UCSD-AML1 (cell line): ENCODE measurements around the gene CHST14.

Source experiments
- DNase-seq: peaks from one replicate; lab custom pipeline; 2025; ENCODE audit not compliant: unreplicated experiment; lab: John Stamatoyannopoulos, UW

Gene CHST14

DNA sequence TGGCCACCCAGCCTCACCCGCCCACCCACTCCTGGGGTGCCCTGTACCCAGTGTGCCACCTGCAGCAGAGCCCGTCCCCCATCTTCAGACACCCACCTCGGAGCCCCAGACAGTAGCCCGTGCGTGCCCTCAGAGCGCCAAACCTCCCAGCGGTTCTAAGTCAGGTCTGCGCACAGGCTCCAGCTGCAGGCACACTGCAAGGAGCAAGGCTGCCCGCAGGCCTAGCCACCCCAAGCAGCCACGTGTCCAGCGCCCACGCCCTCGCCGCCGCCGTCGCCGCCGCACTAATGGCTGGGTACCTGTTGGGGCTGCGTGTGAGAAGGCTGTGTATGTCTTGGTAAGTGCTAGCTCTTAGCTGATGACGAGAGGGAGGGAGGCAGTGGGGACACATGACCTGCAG lies 8.8 kb upstream of the CHST14 start:
- no peak for DNase-seq

DNA sequence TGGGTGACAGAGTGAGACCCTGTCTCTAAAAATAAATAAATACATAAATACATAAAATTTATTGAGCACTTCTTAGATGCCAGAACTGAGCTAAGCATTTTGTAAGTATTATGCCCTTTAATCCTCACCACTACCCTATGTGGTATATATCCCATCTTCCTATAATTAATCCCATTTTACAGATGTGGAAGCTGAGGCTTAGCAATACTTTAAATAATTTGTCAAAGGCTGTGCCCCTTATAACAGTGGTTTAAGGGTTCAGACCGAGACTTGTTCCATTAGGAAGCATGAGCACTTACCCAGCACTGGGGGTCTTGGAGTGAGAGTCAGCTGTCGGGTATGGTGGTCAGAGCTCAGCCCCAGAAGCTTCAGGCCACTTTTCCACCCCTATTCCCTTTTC lies 7.5 kb upstream of the CHST14 start:
- no peak for DNase-seq

DNA sequence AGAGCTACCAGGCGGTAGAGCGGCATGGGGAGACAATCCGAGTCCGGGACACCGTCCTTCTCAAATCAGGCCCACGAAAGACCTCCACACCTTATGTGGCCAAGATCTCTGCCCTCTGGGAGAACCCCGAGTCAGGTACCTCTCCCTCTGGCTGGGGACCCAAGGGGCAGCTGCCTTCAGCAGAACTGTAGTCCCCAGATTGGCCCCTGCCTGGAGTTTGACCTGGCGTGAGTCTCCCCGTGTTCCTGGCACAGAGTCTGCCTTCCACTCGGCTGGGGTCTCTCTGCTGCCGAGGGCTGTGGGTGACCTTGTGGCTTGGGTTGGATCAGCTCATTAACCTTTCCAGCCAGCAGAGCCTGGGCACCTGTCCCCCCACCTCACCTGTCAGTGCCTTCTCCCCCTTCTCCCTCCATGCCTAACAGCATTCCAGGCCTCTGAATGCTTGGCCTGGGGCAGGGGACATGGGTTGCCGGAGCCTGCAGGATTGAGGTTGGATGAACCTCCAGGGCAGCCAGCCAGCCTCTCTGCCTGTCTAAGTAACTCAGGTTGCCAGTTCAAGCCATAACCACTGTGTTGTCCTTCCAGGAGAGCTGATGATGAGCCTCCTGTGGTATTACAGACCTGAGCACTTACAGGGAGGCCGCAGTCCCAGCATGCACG lies 6.8 kb upstream of the CHST14 start:
- DNase-seq = no peak

DNA sequence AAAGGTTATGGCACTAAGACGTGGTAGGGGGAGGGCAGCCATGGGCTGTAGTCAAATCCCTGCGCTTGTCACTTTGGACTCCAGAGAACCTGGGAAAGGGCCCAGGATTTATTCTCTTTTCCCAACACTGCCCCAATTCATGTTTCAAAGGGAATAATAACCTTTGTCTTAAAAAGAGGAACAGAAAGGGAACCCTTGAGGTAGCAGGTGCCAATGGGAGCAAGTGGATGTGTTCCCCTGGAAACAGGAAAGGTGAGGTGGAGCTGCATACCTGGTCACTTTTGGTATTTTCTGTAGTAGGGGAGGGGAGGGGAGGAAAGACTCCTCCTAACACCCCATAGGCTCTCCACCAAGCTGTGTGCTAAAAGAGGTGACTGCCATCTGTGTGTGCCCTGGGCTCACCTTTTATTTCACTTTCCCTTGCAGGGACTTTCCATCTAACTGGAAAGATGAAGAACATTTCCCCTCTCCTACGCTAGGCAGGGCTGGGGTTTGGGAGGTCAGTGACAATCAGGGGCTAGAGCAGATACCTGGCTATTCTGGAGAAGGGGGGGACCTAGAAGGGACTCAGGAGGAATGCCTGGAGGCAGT lies 6.1 kb upstream of the CHST14 start:
- no peak for DNase-seq

DNA sequence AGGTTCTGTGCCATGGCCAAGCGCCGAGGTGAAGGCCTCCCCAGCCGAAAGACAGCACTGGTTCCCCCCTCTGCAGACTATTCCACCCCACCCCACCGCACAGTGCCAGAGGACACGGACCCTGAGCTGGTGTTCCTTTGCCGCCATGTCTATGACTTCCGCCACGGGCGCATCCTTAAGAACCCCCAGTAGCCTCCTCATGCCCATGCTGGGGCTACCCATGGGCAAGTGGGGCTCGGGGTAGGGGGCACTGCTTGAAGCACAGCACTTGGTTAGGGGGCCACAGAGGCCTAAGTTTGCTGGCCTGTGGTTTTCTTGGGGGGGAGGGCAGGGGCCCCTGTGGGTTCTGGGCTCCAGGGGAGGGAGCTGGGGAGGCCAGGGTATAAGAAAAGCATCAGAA lies 4.8 kb upstream of the CHST14 start:
- no peak for DNase-seq

DNA sequence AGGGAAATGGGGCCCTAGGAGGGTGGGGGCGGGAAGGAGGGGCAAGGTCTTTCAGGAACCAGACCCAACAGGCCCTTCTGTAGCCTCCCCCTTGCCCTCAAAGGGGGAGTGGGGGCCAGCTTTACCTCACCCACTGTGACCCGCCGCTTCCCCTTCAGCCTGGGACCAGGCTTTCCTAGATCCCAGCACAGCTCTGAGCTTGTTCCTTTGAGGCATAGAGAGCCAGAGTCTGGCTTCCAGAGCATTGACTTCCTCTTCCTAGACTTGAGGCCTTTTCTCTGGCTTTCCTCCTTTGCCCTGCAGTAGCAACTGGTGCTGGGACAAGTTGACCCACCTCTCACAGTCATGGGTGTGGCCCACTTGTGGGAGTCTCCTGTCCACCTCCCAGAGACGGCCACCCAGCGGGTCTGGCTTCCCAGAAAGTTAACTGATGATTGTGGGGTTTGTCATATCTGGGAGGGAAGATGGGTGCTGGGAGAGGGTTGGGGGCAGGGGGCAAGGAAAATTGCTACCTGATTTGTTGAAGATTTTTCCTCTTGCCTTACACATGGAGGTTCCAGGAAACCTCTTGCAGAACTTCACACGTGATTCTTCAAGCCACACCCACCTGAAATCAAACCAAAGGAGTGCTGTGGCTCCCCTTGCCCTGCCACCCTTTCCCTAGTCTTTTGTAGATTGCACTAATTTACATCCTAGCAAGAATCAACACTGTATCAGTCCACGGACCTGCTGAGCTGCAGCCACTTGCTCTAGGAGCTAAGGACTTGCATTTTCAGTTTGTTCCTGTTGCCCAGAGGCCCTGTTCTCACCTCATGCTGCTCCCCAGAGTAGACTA lies 4.1 kb upstream of the CHST14 start:
- no peak for DNase-seq

DNA sequence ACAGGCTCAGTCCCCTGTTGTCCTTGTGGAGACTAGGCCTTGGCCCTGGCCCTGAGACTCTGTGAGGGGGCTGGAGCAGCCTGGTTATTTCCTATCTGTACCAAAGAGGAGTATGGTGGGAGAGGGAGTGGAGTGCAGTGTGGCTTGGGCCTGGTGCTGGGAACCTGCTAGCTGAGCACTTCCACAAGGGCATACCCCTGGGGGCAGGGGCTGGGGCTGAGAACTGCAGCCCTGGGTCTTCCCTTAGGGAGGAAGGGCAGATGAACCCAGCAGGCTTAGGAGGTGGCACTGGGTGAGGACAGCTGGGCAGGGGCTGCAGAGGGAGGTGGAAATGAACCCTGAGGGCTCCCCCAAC lies 3.5 kb upstream of the CHST14 start:
- DNase-seq = no peak

- no peak for DNase-seq
Measured at GRCh38 chr15:40468898-40469331, 1.9 kb upstream of the CHST14 start.

- DNase-seq = no peak
Measured at GRCh38 chr15:40469776-40470390, 901 bp upstream of the CHST14 start.

DNA sequence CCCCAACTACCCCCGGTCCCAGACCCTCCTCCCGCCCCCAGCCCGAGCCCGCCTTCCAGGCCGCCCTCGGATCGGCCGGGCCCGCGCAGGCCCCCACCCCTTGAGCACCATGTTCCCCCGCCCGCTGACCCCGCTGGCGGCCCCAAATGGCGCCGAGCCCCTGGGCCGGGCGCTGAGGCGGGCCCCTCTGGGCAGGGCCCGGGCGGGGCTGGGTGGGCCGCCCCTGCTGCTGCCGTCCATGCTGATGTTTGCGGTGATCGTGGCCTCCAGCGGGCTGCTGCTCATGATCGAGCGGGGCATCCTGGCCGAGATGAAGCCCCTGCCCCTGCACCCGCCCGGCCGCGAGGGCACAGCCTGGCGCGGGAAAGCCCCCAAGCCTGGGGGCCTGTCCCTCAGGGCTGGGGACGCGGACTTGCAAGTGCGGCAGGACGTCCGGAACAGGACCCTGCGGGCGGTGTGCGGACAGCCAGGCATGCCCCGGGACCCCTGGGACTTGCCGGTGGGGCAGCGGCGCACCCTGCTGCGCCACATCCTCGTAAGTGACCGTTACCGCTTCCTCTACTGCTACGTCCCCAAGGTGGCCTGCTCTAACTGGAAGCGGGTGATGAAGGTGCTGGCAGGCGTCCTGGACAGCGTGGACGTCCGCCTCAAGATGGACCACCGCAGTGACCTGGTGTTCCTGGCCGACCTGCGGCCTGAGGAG lies 472 bp downstream of the CHST14 start:
- peak; percentile 44 for DNase-seq

- DNase-seq = no peak
Measured at GRCh38 chr15:40471808-40472150, 995 bp downstream of the CHST14 start.

- DNase-seq = no peak
Measured at GRCh38 chr15:40472171-40472727, 1.5 kb downstream of the CHST14 start.

- DNase-seq = no peak
Measured at GRCh38 chr15:40474581-40474980, 3.8 kb downstream of the CHST14 start.

- DNase-seq = no peak
Measured at GRCh38 chr15:40477642-40478327, 7.0 kb downstream of the CHST14 start.

DNA sequence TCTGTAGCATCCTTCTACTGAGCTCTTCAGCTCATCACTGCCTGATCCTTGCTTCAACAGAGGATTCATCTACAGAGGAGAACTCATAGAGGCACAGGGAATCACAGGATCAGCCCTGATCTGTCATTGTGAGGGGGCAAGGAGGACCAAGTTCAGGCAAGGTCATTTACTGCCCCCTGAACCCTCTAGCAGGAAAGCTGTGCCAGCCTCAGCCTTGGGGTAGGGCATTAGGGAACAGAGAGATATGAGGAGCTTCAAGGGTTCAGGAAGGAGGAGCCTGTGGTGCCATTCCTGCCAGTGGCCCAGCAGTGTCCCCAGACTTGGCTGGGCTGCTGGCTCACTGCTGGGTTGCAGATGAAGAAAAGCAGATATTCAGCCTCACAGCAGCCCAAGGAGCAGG lies 8.2 kb downstream of the CHST14 start:
- no peak for DNase-seq

DNA sequence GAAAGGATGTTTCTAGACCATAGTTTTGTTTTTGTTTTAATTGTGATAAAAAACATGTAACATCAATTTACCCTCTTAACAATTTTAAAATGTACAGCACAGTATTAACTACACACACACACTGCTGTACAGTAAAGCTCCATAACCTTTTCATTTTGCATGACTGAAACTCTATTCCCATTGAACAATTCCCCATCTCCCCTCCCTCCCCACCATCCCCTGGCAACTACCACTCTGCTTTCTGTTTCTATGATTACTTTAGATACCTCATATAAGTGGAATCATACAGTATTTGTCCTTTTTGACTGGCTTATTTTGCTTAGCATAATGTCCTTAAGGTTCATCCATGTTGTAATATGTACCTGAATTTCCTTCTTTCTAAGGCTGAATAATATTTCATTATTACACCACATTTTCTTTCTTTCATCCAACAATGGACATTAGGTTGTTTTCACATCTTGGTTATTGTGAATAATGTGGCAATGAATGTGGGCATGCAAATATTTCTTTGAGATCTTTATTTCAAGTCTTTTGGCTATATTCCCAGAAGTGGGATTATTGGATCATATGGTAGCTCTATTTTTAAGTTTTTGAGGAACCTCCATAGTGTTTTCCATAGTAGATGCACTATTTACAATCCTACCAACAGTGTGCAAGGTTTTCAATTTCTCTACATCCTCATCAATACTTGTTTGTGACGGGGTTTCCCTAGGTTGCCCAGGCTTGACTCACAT lies 10.7 kb downstream of the CHST14 start:
- no peak for DNase-seq

- DNase-seq = no peak
Measured at GRCh38 chr15:40483919-40484318, 13.1 kb downstream of the CHST14 start.

- no peak for DNase-seq
Measured at GRCh38 chr15:40486066-40486770, 15.4 kb downstream of the CHST14 start.
